Bone marrow (tissue), 2 donors: ENCODE results near the gene ARL6.
A peak's percentile ranks its signal among the peaks of the same experiment; 100 is the strongest.

Experiments used
- DNase-seq, 2 donors: peaks; one replicate each; lab custom pipeline; 2025; lab: John Stamatoyannopoulos, UW

Gene ARL6

GRCh38 chr3:97764407-97765238 is at the start of gene ARL6:
TSS of gene ARL6 (plus strand) at chr3:97764758. CDS start at chr3:97768108, 3,350 bp downstream.
- DNase-seq: peak; percentile 58 to 70

- DNase-seq: peak; percentile 2 to 69
These were observed 45.3 kb upstream of the ARL6 start for GRCh38 chr3:97719156-97719821.

- DNase-seq: no peak
These were observed 44.1 kb upstream of the ARL6 start for GRCh38 chr3:97720417-97720816.

- DNase-seq: no peak
These were observed 43.1 kb upstream of the ARL6 start for GRCh38 chr3:97721446-97721845.

GRCh38 chr3:97736928-97737327 is 27.6 kb upstream of the ARL6 start:
- DNase-seq: no peak

- DNase-seq: no peak
These were observed 25.8 kb upstream of the ARL6 start for GRCh38 chr3:97738761-97739160.

- DNase-seq: no peak
These were observed 22.5 kb upstream of the ARL6 start for GRCh38 chr3:97742036-97742435.

GRCh38 chr3:97744289-97744688 is 20.3 kb upstream of the ARL6 start:
- no peak for DNase-seq

GRCh38 chr3:97763586-97764406 is 762 bp upstream of the ARL6 start:
- no peak for DNase-seq

- no peak for DNase-seq
These were observed 778 bp downstream of the ARL6 start for GRCh38 chr3:97765336-97765735.

GRCh38 chr3:97772926-97773325 is 8.4 kb downstream of the ARL6 start:
- no peak for DNase-seq

GRCh38 chr3:97778152-97778551 is 13.6 kb downstream of the ARL6 start:
- no peak for DNase-seq

- DNase-seq: peak in 1 of 2 donors; percentile 64
These were observed 29.0 kb downstream of the ARL6 start for GRCh38 chr3:97793420-97794019.

GRCh38 chr3:97795951-97796350 is 31.4 kb downstream of the ARL6 start:
- no peak for DNase-seq

- DNase-seq: no peak
These were observed 39.9 kb downstream of the ARL6 start for GRCh38 chr3:97804471-97804870.

GRCh38 chr3:97810779-97811390 is 46.3 kb downstream of the ARL6 start:
- no peak for DNase-seq

GRCh38 chr3:97815149-97815917 is 50.8 kb downstream of the ARL6 start:
- DNase-seq: no peak

GRCh38 chr3:97816811-97817210 is 52.3 kb downstream of the ARL6 start:
- no peak for DNase-seq

- DNase-seq: no peak
These were observed 53.4 kb downstream of the ARL6 start for GRCh38 chr3:97817965-97818364.

GRCh38 chr3:97820780-97821179 is 56.2 kb downstream of the ARL6 start:
- no peak for DNase-seq

GRCh38 chr3:97821287-97821773 is 56.8 kb downstream of the ARL6 start:
- no peak for DNase-seq
